ENCODE results near the gene NECTIN1.

GRCh38 chr11:119626197-119626841 is 102.7 kb downstream of the NECTIN1 start:
- TF ChIP-seq CTCF (IDR thresholded peaks at IDR 0.05) = no peak
- no peak for TF ChIP-seq POLR2A (IDR thresholded peaks at IDR 0.05)

Measured in right lobe of liver (tissue), 4 donors.